ENCODE data around the gene ZNG1A. TPM values are rescaled to one million over a fixed set of nuclear protein-coding genes. Genes with fewer than 3 reads are reported as not detected.
"Not testable (repeated sequence)": the region's sequence is repeated elsewhere in the genome, so short reads cannot be mapped to it uniquely, and the experiment has no call there.

ZNG1A gene
- polyA plus RNA-seq, 3 donors from 2014 or later = 9.6 to 15.3 (median 11.6) TPM

DNA sequence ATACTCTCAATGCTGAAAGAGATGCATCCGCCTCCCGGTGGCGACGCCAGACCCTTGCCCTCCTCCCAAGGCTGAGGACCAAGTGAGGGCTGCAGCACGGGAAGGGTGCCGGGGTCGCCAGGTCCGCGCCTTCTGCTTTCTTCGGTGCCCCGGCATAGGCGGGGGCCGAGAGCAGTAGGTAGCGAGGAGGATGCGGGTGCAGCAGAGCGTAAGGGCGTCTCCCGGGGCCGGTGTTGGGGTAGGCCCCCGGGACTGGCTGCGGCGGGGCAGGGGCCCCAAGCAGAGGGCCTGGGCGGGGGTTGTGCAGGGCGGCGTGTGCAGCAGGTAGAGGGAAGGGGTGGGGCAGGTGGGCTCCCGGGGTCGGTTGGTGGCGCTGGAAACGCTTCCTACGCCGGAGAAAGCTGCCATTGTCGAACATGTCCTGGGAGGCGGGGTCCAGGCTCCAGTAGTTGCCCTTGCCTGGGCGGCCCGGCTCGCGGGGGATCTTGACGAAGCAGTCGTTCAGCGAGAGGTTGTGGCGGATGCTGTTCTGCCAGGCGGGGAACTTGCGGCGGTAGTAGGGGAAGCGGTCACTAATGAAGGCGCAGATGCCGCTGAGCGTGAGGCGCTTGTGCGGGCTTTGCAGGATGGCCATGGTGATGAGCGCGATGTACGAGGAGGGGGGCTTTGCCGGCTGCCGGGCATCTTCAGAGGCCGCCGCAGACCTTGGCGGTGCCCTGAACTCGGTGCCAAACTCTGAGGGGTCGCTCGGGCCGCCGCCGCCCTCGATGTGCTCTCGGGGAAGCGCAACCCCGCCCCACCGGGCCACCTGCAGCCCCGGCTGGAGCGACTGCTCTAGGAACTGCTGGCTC is 61.5 kb downstream of the ZNG1A start:
- Mint-ChIP-seq H3K27me3 (ENCODE audit: low read depth in 3 of 3) (peaks cover 30 to 39% (median 37%) of the 10 kb centered on the region in 3 donors), H3K4me3 (peak overlapping the region in 4 of 5 donors; percentile 55 to 72 (median 60)), H3K4me1 (peaks cover 21 to 25% of the 10 kb centered on the region in 2 donors)
- DNase-seq = peak in 2 of 3 donors; percentile 27 to 38
- H3K27ac Mint-ChIP-seq, H3K36me3 Mint-ChIP-seq, H3K9me3 Mint-ChIP-seq: not testable (repeated sequence)

DNA sequence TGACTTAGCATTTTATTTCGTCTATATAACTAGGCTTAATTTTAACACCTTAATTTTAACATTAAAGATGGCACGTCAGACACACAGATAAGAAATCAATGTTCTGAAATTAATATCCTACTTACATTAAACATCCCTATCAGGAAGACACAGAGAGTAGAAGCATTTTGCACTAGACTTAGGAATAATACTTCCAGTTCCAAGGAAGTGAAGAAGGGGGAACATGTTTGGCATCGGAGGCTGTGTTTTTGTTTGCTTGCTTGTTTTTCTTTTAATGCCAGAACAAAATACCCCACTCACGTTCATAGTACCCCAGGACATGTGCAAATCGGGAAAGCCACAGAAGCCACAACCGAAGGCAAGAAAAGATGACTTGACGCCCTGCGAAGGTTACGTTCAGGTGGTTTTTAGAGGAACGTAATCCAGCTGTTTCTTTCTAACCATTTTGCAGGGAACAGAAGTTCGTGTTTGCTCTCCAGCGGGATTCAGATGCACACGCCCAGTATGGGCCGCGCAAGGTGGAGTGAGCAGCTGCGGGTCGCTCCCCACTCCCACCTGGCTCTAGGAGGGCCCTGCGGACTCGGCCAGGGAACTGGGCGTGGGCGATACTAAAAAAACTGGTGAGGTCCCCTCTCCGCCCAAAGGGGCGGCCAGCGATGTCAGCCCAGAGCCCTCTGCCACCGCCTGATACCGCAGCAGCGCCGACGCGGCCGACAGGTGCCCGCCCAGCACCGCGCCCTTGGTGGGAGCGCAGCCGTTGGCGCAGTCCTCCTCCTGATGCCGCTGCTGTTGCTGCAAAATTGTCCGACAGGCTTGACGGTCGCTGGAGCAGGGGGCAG is 62.4 kb downstream of the ZNG1A start:
- not testable (repeated sequence) for DNase-seq, H3K9me3 Mint-ChIP-seq, H3K36me3 Mint-ChIP-seq
- Mint-ChIP-seq H3K4me3 (peak overlapping the region in 4 of 5 donors; percentile 56 to 71 (median 67)), H3K27me3 (ENCODE audit: low read depth in 3 of 3) (peaks cover 32 to 41% (median 40%) of the 10 kb centered on the region in 3 donors), H3K27ac (peak overlapping the region in 1 of 6 donors; percentile 27), H3K4me1 (peaks cover 21 to 25% of the 10 kb centered on the region in 2 donors)

DNA sequence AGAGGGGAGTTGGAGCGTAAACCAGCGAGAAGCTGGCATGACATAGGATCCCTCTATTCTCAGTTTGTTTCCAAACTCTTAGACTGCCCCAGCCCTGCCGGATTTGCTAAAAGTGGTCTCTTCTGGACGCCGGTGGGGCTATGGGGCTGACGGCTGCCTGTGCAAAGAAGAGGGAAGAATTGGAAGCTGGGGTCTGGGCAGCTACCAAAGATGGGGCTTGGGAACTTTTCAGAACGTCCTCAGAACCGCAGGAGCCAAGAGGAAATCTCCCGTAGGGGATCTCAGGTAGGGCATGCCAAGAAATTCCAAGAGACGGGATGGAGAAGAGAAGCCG is 63.8 kb downstream of the ZNG1A start:
- DNase-seq, H3K36me3 Mint-ChIP-seq, H3K27ac Mint-ChIP-seq, H3K9me3 Mint-ChIP-seq: not testable (repeated sequence)
- H3K4me1 Mint-ChIP-seq = peaks cover 21 to 25% of the 10 kb centered on the region in 2 donors
- peaks cover 32 to 40% (median 38%) of the 10 kb centered on the region in 3 donors for H3K27me3 Mint-ChIP-seq (ENCODE audit: low read depth in 3 of 3)
- peak overlapping the region in 4 of 5 donors; percentile 11 to 80 (median 67) for H3K4me3 Mint-ChIP-seq

DNA sequence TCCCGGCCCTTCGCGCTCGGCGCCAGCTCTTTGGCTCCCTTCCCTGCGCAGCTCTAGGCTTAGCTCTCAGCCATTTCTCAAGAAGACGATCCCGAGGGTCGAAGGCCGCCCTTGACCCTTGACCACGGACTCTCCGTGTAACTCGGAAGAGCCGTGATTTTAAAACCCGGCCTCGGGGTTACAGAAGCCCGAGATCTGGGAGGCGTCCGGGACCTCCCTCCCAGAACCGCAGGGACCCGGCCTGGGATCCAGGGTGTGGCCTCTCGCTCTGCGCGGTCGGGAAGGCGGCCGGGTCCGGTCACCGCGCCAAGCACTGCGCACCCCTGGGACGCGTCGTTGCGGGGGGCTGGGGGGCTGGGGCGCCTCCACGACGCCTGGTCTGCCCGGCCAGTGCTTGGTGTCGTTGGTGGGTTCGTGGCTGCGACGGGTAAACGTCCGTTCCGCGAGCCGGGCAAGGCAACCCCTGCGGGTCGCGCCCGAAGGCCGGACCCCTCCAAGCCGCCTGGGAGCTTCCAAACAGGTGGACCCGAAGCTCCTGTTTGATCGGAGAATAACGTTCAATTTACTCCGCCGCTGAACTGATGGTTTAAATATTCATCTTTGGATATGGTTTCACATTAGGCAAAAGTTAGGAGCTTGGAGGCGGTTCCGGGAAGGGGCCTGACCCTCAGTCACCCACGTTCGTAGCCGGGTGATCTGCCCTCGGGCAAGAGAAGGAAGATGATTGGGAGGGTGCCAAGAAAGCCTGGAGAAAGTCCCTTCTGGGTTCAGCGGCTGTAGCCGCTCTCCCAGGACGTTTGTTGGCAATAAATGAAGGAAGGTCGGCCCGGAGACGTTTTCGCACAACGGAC is 64.4 kb downstream of the ZNG1A start:
- not testable (repeated sequence) for H3K36me3 Mint-ChIP-seq, DNase-seq, H3K9me3 Mint-ChIP-seq, H3K27ac Mint-ChIP-seq
- H3K4me3 Mint-ChIP-seq = peak overlapping the region; percentile 33 to 80 (median 69)
- H3K27me3 Mint-ChIP-seq (ENCODE audit: low read depth in 3 of 3) = peaks cover 32 to 42% (median 40%) of the 10 kb centered on the region in 3 donors
- H3K4me1 Mint-ChIP-seq = peaks cover 21 to 25% of the 10 kb centered on the region in 2 donors

DNA sequence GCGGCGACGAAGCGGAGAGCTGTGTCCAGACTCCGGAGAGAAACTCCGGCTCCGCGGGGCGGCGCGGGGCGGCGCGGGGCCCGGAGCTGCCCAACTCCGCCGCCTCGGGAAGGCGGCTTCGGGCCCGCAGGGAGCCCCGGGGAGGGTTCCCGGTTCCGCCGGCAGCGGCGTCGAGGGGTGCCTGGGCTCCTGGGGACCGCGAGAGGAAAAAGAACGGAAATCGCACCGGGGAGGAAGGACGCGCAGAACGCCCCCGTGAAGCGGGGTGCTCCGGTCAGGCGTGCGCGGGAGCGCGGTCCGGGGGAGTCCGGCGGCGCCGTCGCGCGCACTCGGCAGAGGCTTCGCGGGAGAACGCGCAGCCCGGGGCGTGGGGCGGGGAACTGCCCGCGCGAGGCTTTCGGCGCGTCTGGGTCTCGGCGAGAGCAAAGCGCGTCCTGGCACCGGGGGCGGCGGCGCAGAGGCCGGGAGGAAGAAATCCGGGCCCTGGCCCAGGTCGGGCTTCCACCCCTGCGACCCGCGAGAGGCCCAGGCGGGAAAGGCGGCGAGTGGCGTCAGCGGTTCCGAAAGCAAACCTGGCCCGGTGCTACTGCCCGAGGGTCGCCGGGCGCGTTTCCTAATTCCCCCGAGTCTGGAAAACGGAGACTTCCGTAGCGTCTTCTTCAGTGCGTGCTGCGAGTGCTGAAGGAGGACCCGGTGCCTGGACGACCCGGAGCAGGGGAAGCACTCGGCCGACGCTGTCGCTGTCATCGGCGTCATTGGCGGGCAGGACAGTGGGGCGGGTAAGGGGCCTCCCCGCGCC is 65.2 kb downstream of the ZNG1A start:
- peak overlapping the region; percentile 33 to 79 (median 69) for H3K4me3 Mint-ChIP-seq
- peaks cover 21 to 25% of the 10 kb centered on the region in 2 donors for H3K4me1 Mint-ChIP-seq
- not testable (repeated sequence) for H3K27ac Mint-ChIP-seq, H3K36me3 Mint-ChIP-seq, H3K9me3 Mint-ChIP-seq
- peaks cover 30 to 46% (median 38%) of the 10 kb centered on the region in 3 donors for H3K27me3 Mint-ChIP-seq (ENCODE audit: low read depth in 3 of 3)
- peak in 2 of 3 donors; percentile 25 to 33 for DNase-seq

DNA sequence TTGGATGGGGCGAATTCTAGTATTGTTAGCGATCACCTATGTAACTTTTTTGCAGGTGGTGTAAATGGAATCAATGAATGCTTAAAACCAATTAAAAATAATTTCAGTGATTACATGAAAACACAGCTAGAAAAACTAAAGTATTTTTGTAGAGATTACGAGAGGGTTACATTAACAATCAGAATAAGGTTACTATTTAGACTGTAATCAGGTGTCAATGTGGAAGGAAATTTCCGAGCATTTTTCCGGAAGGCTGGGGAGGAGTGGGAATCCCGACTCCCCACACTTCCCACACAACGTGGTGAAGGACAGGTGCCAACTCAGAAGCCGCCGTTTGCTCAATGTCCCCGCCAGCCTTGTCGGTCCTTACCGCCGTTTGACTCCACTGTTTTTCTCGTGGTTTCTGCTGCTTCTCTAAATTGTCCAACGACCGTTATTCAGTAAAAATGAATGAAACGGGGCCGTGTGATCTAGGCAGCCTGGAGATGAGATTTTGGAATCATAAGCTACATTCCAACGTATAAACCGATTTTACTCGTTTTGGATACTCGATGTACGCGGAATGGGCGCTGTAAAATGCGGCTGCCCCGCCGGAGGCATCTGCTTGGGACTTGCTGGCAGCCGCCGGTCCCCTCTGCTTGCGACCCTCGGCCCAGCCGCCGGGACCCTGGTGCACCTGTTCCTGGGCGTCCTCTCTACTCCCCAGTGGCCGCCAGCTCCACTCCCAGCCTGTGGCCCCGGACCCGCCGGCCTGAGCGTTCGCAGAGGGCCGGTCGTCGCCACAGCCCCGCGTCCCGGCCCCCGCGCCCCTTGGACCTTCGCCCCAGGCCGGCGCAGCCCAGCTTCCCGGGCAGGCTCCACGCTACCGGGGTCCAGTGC is 66.0 kb downstream of the ZNG1A start:
- Mint-ChIP-seq H3K4me1 (peaks cover 16 to 19% of the 10 kb centered on the region in 2 donors), H3K27me3 (ENCODE audit: low read depth in 3 of 3) (peaks cover 24 to 42% (median 31%) of the 10 kb centered on the region in 3 donors), H3K4me3 (peak overlapping the region; percentile 11 to 75 (median 50))
- not testable (repeated sequence) for H3K9me3 Mint-ChIP-seq, DNase-seq, H3K27ac Mint-ChIP-seq, H3K36me3 Mint-ChIP-seq

DNA sequence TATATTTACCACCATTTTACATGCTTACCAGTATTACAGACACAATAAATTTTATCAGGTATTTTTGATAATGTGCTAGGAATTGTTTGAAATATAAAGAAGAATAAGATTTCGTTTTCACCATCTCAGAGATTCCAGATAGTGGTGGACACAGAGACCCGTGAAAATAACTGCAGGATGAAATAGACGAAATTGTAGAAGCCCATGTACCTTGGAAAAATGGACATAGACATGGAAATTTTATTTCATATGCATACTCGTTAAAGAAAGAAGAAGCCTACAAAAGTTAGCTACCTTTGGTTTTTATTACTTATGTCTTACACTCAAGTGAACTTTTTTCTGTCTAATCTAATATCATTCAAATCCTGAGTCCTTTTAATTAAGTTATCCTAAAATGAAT is 68.2 kb downstream of the ZNG1A start:
- H3K27ac Mint-ChIP-seq, H3K4me1 Mint-ChIP-seq, DNase-seq, H3K36me3 Mint-ChIP-seq, H3K4me3 Mint-ChIP-seq, H3K9me3 Mint-ChIP-seq: not testable (repeated sequence)
- peaks cover 20 to 36% (median 24%) of the 10 kb centered on the region in 3 donors for H3K27me3 Mint-ChIP-seq (ENCODE audit: low read depth in 3 of 3)

DNA sequence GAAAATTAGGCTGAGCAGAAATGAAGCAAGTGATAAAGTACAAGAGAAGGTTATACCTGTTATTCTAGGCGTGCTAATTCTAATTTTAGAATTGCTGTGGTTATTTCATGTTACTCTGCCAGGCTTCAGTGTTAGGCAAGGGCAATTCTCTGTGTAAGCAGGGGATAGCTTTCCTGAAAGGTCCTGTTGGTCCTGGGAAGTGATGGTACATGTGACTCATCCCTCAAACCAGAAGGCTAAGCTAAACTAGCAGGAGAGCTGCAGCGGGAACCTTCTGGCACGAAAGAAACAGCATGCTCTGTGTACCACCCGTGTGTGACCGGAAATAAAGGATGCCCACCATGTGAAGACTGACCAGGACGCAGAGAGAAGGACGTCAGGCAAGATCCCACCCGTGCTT is 69.3 kb downstream of the ZNG1A start:
- H3K27ac Mint-ChIP-seq, H3K36me3 Mint-ChIP-seq, H3K4me1 Mint-ChIP-seq, H3K9me3 Mint-ChIP-seq, H3K4me3 Mint-ChIP-seq, DNase-seq: not testable (repeated sequence)
- peaks cover 13 to 30% (median 18%) of the 10 kb centered on the region in 3 donors for H3K27me3 Mint-ChIP-seq (ENCODE audit: low read depth in 3 of 3)

DNA sequence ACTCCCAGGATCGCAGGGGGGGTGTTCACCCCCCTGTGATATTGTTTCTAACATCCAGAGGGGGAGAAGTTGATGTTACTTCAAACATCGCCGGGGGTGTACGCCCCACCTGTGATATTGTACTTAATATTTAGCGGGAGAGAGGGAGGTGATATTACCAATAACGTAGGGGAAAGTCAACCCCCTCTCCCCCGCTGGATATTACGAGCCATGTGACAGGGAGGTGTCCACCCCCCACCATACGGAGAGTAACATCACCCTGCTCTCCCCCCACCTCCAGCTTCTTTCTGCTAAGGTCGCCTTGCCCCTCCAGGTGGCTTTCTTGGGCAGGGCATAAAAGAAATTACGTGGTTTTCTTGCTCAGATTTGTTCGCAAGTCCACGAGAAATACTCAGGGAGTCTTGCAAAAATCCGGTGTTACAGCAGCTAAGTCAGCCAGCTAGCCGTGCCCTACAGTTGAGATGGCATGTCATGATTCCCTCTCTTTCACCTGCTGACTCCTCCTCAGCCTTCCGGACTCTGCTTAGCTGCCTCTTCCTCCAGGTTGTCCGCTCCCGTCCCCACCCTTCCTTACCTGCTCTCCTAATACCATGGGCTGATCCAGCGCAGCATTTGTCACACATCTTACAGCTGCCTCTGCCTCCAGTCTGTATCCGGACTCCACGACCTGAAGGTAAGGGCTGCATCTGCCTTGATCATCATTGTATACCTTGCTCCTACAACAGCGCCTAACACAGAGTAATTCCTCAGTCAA is 69.9 kb downstream of the ZNG1A start:
- H3K36me3 Mint-ChIP-seq, H3K4me1 Mint-ChIP-seq, H3K9me3 Mint-ChIP-seq, H3K27ac Mint-ChIP-seq, H3K4me3 Mint-ChIP-seq, DNase-seq: not testable (repeated sequence)
- peaks cover 9 to 29% (median 14%) of the 10 kb centered on the region in 3 donors for H3K27me3 Mint-ChIP-seq (ENCODE audit: low read depth in 3 of 3)

DNA sequence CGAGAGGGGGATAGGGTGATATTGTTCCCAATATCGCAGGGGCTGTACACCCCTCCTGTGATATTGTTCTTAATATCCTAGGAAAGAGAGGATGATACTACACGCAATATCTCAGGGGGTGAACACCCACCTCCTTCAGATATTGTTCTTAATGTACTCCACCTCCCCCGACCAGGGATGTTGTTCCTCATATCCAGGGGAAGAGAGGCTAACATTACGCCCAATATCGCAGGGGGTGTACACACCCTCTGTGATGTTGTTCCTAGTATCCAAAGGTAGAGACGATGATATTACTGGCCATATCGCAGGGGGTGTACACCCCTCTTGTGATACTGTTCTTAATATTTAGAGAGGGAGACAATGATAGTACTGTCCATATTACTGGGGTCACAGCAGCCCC is 72.9 kb downstream of the ZNG1A start:
- H3K27me3 Mint-ChIP-seq (ENCODE audit: low read depth in 3 of 3) = peaks cover 2 to 24% (median 2%) of the 10 kb centered on the region in 3 donors
- H3K9me3 Mint-ChIP-seq, H3K4me3 Mint-ChIP-seq, H3K27ac Mint-ChIP-seq, DNase-seq, H3K4me1 Mint-ChIP-seq, H3K36me3 Mint-ChIP-seq: not testable (repeated sequence)

DNA sequence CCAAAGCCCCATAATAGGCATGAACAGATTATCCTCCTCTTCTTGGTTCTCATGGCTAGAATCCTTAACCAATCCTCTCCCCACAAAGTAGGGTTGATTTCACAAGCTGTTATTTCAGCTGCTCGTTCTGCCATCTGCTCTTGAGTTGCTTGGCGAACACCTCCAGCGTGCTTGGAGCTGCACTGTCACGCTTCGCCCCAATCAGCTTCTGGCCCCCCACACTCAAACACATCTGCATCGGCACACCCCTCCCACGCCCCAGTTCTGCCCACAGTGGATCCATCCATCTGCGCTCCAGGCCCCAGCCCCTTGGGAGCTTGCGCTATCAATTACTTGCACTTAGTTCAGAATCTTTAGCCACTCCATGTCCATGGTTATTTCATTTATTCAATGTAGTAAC is 78.4 kb downstream of the ZNG1A start:
- H3K4me3 Mint-ChIP-seq; H3K9me3 Mint-ChIP-seq; H3K4me1 Mint-ChIP-seq; H3K27ac Mint-ChIP-seq; H3K36me3 Mint-ChIP-seq; DNase-seq; H3K27me3 Mint-ChIP-seq (ENCODE audit: low read depth in 3 of 3): not testable (repeated sequence)

DNA sequence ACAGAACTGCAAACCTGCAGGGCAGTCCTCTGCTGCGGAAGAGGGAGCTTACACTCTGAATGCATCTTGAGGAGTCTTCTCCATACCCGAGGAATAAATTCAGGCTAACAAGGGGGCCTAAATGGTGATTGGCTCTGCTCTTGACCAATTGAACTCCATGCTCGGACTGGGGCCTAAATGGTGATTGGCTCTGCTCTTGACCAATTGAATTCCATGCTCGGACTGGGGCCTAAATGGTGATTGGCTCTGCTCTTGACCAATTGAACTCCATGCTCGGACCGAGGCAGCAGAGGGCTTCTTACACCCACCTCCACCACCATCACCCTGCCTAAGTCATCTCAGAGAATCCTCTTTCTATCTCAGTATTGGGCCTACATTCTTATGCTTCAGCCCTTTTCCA is 79.0 kb downstream of the ZNG1A start:
- H3K4me3 Mint-ChIP-seq; H3K27ac Mint-ChIP-seq; H3K27me3 Mint-ChIP-seq (ENCODE audit: low read depth in 3 of 3); DNase-seq; H3K36me3 Mint-ChIP-seq; H3K9me3 Mint-ChIP-seq; H3K4me1 Mint-ChIP-seq: not testable (repeated sequence)

Measured in immature natural killer cell (primary cell).